Stimulated activated CD8-positive, alpha-beta memory T cell treated with anti-CD3 and anti-CD28 coated beads, Interleukin-4, amount 100 ng/mL, for 1 hour (primary cell): ENCODE data around the gene LRRN2.

Experiments
- DNase-seq, 2 donors: peaks; one replicate each; pipeline ENCODE4 v3.0.0-alpha.2; 2020; ENCODE audit warnings: low read depth in 2 of 2, low spot score in 1 of 2

The LRRN2 gene

GRCh38 chr1:204712708-204713430 is 27.3 kb upstream of the LRRN2 start:
- no peak for DNase-seq

- DNase-seq, result no peak
These were observed 26.6 kb upstream of the LRRN2 start for GRCh38 chr1:204711947-204712701.

GRCh38 chr1:204711103-204711946 is 25.8 kb upstream of the LRRN2 start:
- DNase-seq, result no peak

DNA sequence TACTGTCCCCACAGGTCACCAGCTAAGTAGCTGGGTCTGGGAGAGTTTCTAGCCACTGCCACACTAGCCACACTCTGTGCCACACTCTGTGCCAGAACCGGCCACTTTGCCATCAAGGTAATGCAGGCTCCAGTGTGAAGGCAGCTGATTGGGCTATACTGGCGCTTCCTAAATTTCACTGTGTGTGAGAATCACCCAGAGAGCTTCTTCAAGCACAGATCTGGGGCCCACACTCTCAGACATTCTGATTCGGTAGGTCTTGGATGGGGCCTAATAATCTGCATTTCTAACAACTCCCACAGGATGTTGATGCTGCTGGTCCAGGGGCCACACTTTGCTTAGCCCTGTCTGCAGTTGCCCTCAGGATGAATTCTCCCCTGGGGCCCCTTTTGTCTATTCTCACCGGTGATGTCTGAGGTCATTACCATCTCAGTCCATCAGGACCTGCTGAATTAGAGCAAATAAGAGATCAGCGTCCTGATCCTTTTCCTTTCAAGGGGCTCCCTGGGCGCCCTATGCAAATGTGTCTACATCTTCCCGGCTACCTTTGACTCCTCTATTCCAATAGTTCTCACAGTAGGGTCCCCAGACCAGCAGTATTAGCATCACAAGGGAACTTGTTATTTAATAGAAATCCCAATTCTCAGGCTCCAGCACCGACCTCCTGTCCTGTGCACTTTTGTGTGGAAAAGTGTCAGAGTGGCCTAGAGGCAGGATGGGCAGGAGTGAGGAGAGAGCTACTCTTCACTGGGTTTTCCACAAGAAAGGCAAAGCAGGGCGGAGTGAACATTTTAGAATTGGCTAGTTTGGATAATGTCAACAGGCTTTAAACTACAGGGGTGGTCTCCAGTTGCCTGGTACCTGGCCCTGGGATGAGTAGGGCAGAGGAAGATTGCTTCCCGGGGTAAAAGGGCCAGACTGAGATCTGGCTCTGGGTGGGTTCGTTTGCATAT is 24.7 kb upstream of the LRRN2 start:
- no peak for DNase-seq

- DNase-seq, result no peak
These were observed 23.5 kb upstream of the LRRN2 start for GRCh38 chr1:204709021-204709420.

GRCh38 chr1:204706838-204707509 is 21.4 kb upstream of the LRRN2 start:
- no peak for DNase-seq

DNA sequence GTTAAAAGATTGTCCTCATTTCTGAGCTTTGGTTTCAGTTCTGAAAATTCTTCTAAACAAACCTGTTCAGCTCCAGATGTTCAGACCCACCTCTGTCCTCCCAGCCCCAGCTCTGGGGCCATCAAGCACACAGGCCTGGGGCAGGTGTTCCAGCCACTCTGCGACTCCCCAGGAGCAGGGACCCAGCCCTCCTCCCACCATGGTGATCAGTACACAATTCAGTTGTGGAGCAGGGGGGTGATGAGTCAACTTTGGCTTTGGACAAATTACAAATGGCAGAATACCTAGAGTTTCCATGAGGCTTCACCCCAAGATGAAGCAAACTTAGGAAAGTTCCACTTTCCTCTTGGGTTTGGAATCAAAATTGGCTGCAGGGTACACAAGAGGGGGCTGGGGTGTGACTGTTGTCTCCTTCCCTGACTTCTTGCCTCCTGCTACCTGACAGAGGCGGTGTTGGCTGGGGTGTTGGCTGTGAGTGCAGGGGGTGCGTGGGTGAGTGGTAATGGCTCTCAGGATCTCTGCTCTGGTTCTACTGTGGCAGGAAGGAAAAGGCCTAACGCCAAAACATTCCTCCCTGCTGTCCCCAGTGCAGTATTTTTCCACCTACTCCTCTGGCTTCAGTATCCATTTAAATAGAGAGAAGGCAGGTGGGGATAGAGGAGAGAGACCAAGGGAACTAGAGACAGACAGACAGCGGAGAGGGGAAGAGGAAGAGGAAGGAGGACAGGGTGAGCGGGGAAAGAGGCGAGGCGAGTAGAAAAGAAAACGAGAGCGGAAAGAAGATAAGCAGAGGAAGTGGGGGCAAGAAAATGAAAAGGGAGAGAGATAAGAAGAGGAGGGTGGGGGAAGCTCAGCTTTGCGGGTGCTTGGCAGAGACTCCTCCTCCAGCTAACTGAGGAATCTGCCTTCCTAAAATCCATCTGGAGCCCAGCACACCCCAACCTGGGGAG is 20.6 kb upstream of the LRRN2 start:
- no peak for DNase-seq

- no peak for DNase-seq
These were observed 19.9 kb upstream of the LRRN2 start for GRCh38 chr1:204705493-204705811.

DNA sequence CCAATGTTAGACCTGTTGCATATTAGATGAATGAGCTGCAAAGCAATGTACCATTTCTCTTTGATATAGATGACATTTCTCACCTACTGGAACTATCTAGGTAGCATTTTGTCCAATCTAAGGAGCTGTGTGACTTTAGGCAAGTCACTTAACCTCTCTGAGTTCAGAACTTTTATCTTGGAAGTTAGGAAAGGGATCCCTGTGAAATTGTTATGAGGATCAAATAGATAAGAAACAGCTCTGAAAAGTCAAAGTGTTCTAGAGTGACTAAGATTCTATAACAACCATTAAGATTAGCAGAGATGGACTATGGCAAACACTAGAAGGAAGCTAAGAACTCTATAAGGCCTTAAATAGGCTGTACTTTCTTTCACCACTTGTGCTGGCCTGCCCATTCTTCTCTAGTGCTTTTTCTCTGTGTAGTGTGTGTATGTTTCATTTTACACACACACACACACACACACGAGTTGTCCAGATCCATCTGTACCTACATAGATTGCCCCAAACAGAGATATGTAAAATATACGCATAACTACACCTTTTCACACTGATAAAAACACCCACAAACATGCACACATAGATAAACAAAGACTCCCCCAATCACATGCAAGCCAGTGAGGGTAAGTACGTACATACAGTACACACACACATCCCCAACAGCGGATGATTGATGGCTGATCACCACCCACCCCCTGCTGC is 19.4 kb upstream of the LRRN2 start:
- DNase-seq, result no peak

GRCh38 chr1:204703826-204704612 is 18.5 kb upstream of the LRRN2 start:
- DNase-seq, result no peak

DNA sequence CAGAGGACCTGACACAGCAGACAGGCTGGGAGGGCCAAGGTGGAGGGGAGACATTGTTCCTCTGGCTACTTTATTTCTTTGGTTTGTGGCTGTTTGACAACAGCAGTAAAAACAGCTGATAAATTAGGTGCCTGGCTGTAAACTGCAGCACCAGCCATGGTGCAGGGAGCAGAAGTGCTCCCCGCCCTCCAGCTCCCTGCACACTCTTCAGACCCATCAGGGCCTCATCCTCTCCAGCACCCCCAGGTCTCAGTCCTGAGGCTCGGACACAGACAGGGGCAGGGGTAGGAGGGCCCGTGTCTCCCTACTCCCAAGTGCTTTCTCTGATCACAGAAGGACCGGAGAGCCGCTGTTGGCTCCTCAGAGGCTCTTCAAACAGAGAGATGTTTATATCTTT is 17.7 kb upstream of the LRRN2 start:
- no peak for DNase-seq

- DNase-seq, result no peak
These were observed 17.2 kb upstream of the LRRN2 start for GRCh38 chr1:204702552-204703267.

GRCh38 chr1:204701229-204701628 is 15.7 kb upstream of the LRRN2 start:
- no peak for DNase-seq

GRCh38 chr1:204697893-204698292 is 12.4 kb upstream of the LRRN2 start:
- DNase-seq, result no peak

DNA sequence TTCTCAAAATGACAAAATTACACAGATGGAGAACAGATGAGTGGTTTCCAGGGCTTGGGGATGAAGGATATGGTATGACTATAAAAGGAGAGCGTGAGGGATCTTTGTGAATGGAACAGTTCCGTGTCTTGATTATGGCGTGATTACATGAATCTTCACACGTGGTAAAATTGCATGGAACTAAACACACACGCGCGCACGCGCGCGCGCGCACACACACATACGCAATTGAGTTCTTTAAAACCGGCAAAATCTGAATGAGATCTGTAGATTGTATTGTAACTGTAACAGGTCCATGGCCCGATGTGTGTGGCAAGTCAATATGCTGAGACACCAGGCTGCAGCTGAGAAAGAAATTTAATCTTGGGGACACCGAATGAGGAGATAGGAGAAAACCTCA is 11.1 kb upstream of the LRRN2 start:
- DNase-seq, result no peak

DNA sequence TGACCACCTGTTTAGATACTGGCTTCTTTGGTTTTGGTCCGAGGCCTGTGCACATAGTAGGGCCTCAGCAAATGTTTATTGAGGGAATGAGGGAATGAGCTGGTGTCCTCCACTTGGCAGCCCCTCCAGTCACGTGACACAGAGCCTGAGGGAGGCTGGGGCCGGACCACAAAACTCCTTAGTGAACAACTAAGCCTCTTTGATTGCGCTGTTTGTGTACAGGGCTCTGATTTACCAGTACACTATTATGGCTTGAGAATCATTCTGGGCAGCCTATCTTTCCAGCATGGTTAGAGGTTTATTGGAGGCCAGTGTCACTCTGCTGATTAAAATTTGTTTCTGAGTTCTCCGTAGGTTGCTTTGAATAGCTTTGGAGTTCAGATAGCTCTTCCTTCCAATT is 10.2 kb upstream of the LRRN2 start:
- no peak for DNase-seq

GRCh38 chr1:204694145-204694544 is 8.6 kb upstream of the LRRN2 start:
- no peak for DNase-seq
